CD14-positive monocyte (primary cell): Measurements from ENCODE around the gene MACROD2. TPM values are rescaled to one million over a fixed set of nuclear protein-coding genes. Genes with fewer than 3 reads are reported as not detected.

Source experiments
- DNase-seq, 3 donors: peaks; one replicate each; pipeline ENCODE4 v3.0.0-alpha.2; 2011 to 2022
- H2AFZ ChIP-seq: 2 replicates; pipeline ENCODE4 v1.6.0; 2012; ENCODE audit warnings: mild to moderate bottlenecking, low read depth, low read length, inconsistent platforms; ENCODE audit not compliant: insufficient read depth, poor library complexity, severe bottlenecking
- H3K27ac ChIP-seq, 2 donors: 1 replicate in 1 of 2; 2 replicates in 1 of 2; pipeline ENCODE4 v1.5.1; 2012 to 2013; ENCODE audit warnings: low read length in 2 of 2, control low read depth in 1 of 2, inconsistent platforms in 1 of 2, low read depth in 1 of 2, mild to moderate bottlenecking in 1 of 2
- H3K27me3 ChIP-seq, 2 donors: one replicate each; pipeline versions ENCODE4 v1.6.0 to v1.6.1; 2011 to 2013; ENCODE audit warnings: low read length in 2 of 2; ENCODE audit not compliant: control insufficient read depth in 2 of 2, insufficient read depth in 2 of 2
- H3K36me3 ChIP-seq, 2 donors: replicated peaks in 1 of 2; 1 replicate in 1 of 2; 2 replicates in 1 of 2; pipeline versions ENCODE4 v1.5.1 to v1.6.1; 2012 to 2013; ENCODE audit warnings: low read length in 2 of 2, control low read depth in 1 of 2, inconsistent platforms in 1 of 2, mild to moderate bottlenecking in 1 of 2; ENCODE audit not compliant: insufficient read depth in 2 of 2, control insufficient read depth in 1 of 2
- H3K4me1 ChIP-seq, 2 donors: 1 replicate in 1 of 2; 2 replicates in 1 of 2; pipeline versions ENCODE4 v1.5.1 to v1.6.1; 2012 to 2013; ENCODE audit warnings: low read length in 2 of 2, control low read depth in 1 of 2, inconsistent platforms in 1 of 2, mild to moderate bottlenecking in 1 of 2, moderate library complexity in 1 of 2; ENCODE audit not compliant: insufficient read depth in 2 of 2, control insufficient read depth in 1 of 2
- H3K4me2 ChIP-seq: replicated peaks from 2 replicates; pipeline ENCODE3; 2012; ENCODE audit warnings: low read length, moderate library complexity, mild to moderate bottlenecking; ENCODE audit not compliant: poor library complexity, severe bottlenecking; ENCODE audit errors: extremely low read depth
- H3K4me3 ChIP-seq, 3 experiments: fragments of 200-600 bp in 1 of 3; sonication (generic) in 1 of 3; replicated peaks in 1 of 3; 1 replicate in 2 of 3; 2 replicates in 1 of 3; pipeline ENCODE4 v1.5.1; 2011 to 2013; ENCODE audit warnings: low read length in 3 of 3, mild to moderate bottlenecking in 3 of 3, control low read depth in 2 of 3, low read depth in 2 of 3, inconsistent platforms in 1 of 3, moderate library complexity in 1 of 3
- H3K79me2 ChIP-seq: 2 replicates; pipeline ENCODE4 v1.6.0; 2012; ENCODE audit warnings: mild to moderate bottlenecking, control low read depth, inconsistent platforms, low read length, moderate library complexity; ENCODE audit not compliant: insufficient read depth
- H3K9ac ChIP-seq: 2 replicates; pipeline ENCODE4 v1.6.0; 2017; ENCODE audit warnings: low read length, mild to moderate bottlenecking; ENCODE audit not compliant: insufficient read depth, poor library complexity, severe bottlenecking
- H3K9me3 ChIP-seq, 2 donors: replicated peaks in 1 of 2; 1 replicate in 1 of 2; 2 replicates in 1 of 2; pipeline versions ENCODE4 v1.5.1 to v1.6.1; 2012 to 2013; ENCODE audit warnings: low read length in 2 of 2, control low read depth in 1 of 2; ENCODE audit not compliant: control insufficient read depth in 1 of 2, insufficient read depth in 1 of 2
- H4K20me1 ChIP-seq: 2 replicates; pipeline ENCODE4 v1.6.0; 2012; ENCODE audit warnings: mild to moderate bottlenecking, low read length, control low read depth, moderate library complexity; ENCODE audit not compliant: insufficient read depth
- H3K27ac Mint-ChIP-seq, 7 donors: one replicate each; pipeline ENCODE4 v1.8.0; 2020; ENCODE audit warnings: mild to moderate bottlenecking in 7 of 7, mixed read lengths in 7 of 7, moderate library complexity in 6 of 7, inconsistent platforms in 2 of 7
- H3K27me3 Mint-ChIP-seq, 3 donors: one replicate each; pipeline ENCODE4 v1.8.0; 2021 to 2022; ENCODE audit warnings: low read depth in 3 of 3, mild to moderate bottlenecking in 3 of 3, mixed read lengths in 3 of 3, moderate library complexity in 3 of 3, inconsistent platforms in 1 of 3
- H3K36me3 Mint-ChIP-seq, 2 donors: one replicate each; pipeline ENCODE4 v1.8.0; 2020; ENCODE audit warnings: mixed read lengths in 2 of 2, inconsistent platforms in 1 of 2, mild to moderate bottlenecking in 1 of 2
- H3K4me1 Mint-ChIP-seq: one replicate; pipeline ENCODE4 v1.8.0; 2020; ENCODE audit warnings: mild to moderate bottlenecking, mixed read lengths
- H3K4me3 Mint-ChIP-seq, 2 donors: one replicate each; pipeline ENCODE4 v1.8.0; 2020; ENCODE audit warnings: mild to moderate bottlenecking in 2 of 2, mixed read lengths in 2 of 2, moderate library complexity in 1 of 2
- H3K9me3 Mint-ChIP-seq, 7 donors: one replicate each; pipeline ENCODE4 v1.8.0; 2020 to 2022; ENCODE audit warnings: mixed read lengths in 7 of 7, mild to moderate bottlenecking in 6 of 7, moderate library complexity in 6 of 7, inconsistent platforms in 2 of 7
- WGBS: methylation state at CpG from one replicate; pipeline ENCODE4 v1.1.5; 2013; ENCODE audit warnings: missing lambda C conversion rate; ENCODE audit not compliant: insufficient coverage; 5-methylcytosine and 5-hydroxymethylcytosine counted together
- intact Hi-C, 2 donors: fragments of 100-400 bp; cut with micrococcal nuclease; formaldehyde crosslinking; loops; one replicate each; pipeline versions ENCODE4 v1.15.0 to v1.15.1; 2023
- polyA plus RNA-seq, 3 donors: library from polyadenylated mRNA; depleted of rRNA in 1 of 3; unstranded in 2 of 3; stranded (reverse) in 1 of 3; fragments of 300-500 nt in 2 of 3; fragments of >200 nt in 1 of 3; fragmentation: Illumina TruSeq in 2 of 3; gene quantifications; 1 replicate in 2 of 3; 2 replicates in 1 of 3; pipeline ENCODE4 v1.2.3, GENCODE V29; 2012 to 2021
- TF ChIP-seq, protein P1 (sequence below): fragments of 200-600 bp; IDR thresholded peaks from one replicate; pipeline ENCODE4 v1.8.0; 2022; ENCODE audit warnings: antibody characterized with exemption, mild to moderate bottlenecking

MACROD2 gene
- polyA plus RNA-seq, 3 donors = 0.23 TPM; not detected in 2

DNA sequence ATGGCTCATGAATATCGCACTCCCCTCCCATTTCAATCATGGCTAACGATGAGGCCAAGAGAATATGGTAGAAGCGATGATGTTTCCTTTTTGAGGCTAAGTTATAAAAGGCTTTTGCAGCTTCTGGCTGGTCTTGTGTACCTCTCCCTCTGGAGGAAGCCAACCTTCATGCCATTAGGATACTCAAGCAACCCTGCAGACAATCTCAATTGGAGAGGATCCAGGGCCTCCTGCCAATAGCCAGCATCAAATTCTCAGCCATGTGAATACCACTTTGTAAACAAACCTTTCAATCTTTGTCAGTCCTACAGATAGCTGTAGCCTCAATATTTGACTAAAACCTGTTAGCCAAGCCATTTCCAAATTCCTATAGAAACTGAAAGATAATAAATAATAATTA, 1839.5 kb downstream of the MACROD2 start:
- TF ChIP-seq, protein P1, sequence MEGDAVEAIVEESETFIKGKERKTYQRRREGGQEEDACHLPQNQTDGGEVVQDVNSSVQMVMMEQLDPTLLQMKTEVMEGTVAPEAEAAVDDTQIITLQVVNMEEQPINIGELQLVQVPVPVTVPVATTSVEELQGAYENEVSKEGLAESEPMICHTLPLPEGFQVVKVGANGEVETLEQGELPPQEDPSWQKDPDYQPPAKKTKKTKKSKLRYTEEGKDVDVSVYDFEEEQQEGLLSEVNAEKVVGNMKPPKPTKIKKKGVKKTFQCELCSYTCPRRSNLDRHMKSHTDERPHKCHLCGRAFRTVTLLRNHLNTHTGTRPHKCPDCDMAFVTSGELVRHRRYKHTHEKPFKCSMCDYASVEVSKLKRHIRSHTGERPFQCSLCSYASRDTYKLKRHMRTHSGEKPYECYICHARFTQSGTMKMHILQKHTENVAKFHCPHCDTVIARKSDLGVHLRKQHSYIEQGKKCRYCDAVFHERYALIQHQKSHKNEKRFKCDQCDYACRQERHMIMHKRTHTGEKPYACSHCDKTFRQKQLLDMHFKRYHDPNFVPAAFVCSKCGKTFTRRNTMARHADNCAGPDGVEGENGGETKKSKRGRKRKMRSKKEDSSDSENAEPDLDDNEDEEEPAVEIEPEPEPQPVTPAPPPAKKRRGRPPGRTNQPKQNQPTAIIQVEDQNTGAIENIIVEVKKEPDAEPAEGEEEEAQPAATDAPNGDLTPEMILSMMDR = no peak
- H3K79me2 ChIP-seq = no peaks in the 10 kb centered on the region
- H3K4me2 ChIP-seq = no peak overlapping the region
- H4K20me1 ChIP-seq = no peaks in the 10 kb centered on the region
- Mint-ChIP-seq H3K4me1 (no peaks in the 10 kb centered on the region), H3K36me3 (no peaks in the 10 kb centered on the region), H3K4me3 (no peak overlapping the region), H3K27me3 (peaks cover 0 to 10% (median 3%) of the 10 kb centered on the region in 3 donors), H3K27ac (no peak overlapping the region), H3K9me3 (no peaks in the 10 kb centered on the region)
- no peak overlapping the region for H2AFZ ChIP-seq
- H3K36me3 ChIP-seq = no peaks in the 10 kb centered on the region
- H3K4me3 ChIP-seq = no peak overlapping the region
- no peaks in the 10 kb centered on the region for H3K9me3 ChIP-seq
- H3K27me3 ChIP-seq = no peaks in the 10 kb centered on the region
- no peak for DNase-seq
- no peak overlapping the region for H3K9ac ChIP-seq
- WGBS = no CpG with 5 or more reads among the region's 3 CpGs
- H3K27ac ChIP-seq = no peak overlapping the region
- H3K4me1 ChIP-seq = no peaks in the 10 kb centered on the region
- intact Hi-C loops = no loop called here

DNA sequence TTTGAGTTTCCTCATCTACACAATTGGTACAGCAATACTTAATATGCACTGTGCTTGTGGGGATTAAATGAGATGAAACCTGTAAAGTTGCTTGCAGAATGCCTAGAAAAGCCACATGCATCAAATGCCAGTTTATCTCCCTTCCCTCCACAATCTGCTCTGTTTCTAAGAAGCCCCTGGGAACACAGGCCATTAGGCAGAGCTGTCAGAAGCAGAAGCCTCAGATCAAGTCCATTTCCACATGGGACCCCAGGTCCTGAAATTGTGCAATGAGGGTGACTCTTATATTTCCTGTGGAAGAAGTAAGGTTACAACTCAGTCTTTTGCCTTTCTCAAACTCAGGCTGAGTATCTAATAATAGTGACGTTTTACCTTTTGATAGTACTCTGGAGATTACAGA, 1840.5 kb downstream of the MACROD2 start:
- H3K27ac Mint-ChIP-seq = no peak overlapping the region
- WGBS = no CpG with 5 or more reads among the region's 1 CpG
- Histone ChIP-seq H4K20me1 (no peaks in the 10 kb centered on the region), H2AFZ (no peak overlapping the region), H3K27ac (no peak overlapping the region), H3K79me2 (no peaks in the 10 kb centered on the region), H3K36me3 (no peaks in the 10 kb centered on the region), H3K4me3 (no peak overlapping the region), H3K9ac (no peak overlapping the region), H3K4me2 (no peak overlapping the region), H3K4me1 (no peaks in the 10 kb centered on the region), H3K9me3 (no peaks in the 10 kb centered on the region), H3K27me3 (no peaks in the 10 kb centered on the region)
- H3K27me3 Mint-ChIP-seq = peaks cover 0 to 9% (median 8%) of the 10 kb centered on the region in 3 donors
- no peaks in the 10 kb centered on the region for H3K4me1 Mint-ChIP-seq
- intact Hi-C loops = no loop called here
- TF ChIP-seq, protein P1 = no peak
- DNase-seq = no peak
- H3K4me3 Mint-ChIP-seq = no peak overlapping the region
- no peaks in the 10 kb centered on the region for H3K9me3 Mint-ChIP-seq
- H3K36me3 Mint-ChIP-seq = no peaks in the 10 kb centered on the region
